ENCODE data around the gene AUH. TPM values are rescaled to one million over a fixed set of nuclear protein-coding genes. Genes with fewer than 3 reads are reported as not detected.

Gene AUH
- total and polyA plus RNA-seq, 10 of the 15 experiments (the other 5 are each of a cell fraction or from before 2014, with no cell fraction given): 1.7 to 7.3 (median 4.6) TPM

DNA sequence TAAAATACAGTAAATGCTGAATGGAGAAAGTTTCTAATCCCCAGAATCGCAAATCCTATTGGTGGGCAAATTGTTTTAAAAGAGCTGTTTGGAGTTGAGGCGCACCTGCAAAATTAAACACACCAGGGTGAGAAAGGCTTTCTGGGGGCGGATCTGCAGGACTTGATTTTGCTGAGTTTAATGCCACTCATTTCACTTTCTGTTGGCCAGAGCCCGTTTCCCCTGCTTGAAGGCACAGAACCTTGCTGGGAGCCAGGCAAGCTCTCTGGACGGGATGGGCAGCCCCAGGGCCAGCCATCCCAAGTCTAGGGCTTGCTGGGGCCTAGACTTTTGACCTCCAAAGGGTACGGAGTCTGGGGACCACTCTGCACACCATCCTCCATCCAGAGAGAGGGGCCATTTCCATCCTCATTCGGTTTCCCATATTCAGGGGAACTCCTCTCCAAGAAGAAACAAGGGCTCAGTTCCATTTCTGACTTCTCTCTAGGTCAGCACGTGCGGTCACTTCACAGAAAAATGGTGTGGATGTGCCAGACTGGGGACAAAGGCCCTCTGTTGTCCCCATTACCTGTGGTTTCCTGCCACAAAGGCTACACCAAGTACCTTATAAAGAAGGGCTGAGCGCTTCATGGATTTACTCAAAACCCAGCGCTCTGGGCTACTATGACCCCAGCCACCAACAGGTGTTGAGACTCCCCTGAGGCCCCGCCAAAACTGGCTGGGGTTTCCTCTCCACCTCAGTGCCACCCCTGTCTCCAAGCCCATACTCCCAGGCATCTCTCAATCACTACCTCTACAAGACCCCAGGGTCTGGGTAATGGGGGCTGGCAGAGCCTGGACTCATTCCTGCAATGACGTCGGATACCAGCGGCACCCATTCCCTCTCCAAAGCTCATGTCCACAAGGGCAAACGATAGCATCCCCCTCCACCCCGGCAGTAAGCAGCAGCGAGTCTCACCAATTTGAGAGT is 170.0 kb downstream of the AUH start:
- H4K20me1 ChIP-seq (ENCODE audit: control insufficient read depth, insufficient read depth): no peaks in the 10 kb centered on the region
- no peak overlapping the region for H3K27ac ChIP-seq (ENCODE audit: control insufficient read depth, insufficient read depth)
- no peak overlapping the region for H3K9ac ChIP-seq (ENCODE audit: control insufficient read depth, insufficient read depth, low read length)
- ATAC-seq (peak; percentile 37), FAIRE-seq (no peak), DNase-seq (ENCODE audit: low read depth, low spot score) (no peak)
- no peaks in the 10 kb centered on the region; the same call in 2 of the 3 replicates for H3K9me3 ChIP-seq (replicated peaks; ENCODE audit: control insufficient read depth, insufficient read depth, low read length)
- no peaks in the 10 kb centered on the region for H3K79me2 ChIP-seq (ENCODE audit: control insufficient read depth, insufficient read depth, low read length)
- H2AFZ ChIP-seq (ENCODE audit: control insufficient read depth, low read depth, low read length): no peak overlapping the region
- ChIA-PET POLR2A (interaction anchor here (0.6 to 1.0 kb wide), 4 partner anchors 8 to 112 kb away, joined by 3 to 6 read pairs (median 4); no protein-coding TSS in a partner anchor), CTCF (interaction anchor here (1.0 to 1.5 kb wide), 2 partner anchors 17 kb away, joined by 4 to 5 read pairs; no protein-coding TSS in a partner anchor), SMC1A (ENCODE audit: uncharacterized antibody, unreplicated experiment) (interaction anchor here (1.0 to 3.2 kb wide), 8 partner anchors 8 to 97 kb away, joined by 3 to 8 read pairs (median 4); no protein-coding TSS in a partner anchor), RAD21 (ENCODE audit: unreplicated experiment) (interaction anchor here (0.6 to 1.1 kb wide), 3 partner anchors 14 to 352 kb away, joined by 3 to 5 read pairs (median 4); no protein-coding TSS in a partner anchor)
- H3K36me3 ChIP-seq (ENCODE audit: control insufficient read depth in 2 of 2, insufficient read depth in 2 of 2, low read length in 1 of 2): no peaks in the 10 kb centered on the region
- H3K4me2 ChIP-seq (ENCODE audit: control insufficient read depth, insufficient read depth): no peak overlapping the region
- no peak overlapping the region for H3K4me3 ChIP-seq
- no TSS peak for BruUV-seq (replicated peaks)
- intact Hi-C loops (cut with micrococcal nuclease; ENCODE audit: unreplicated experiment): loop anchor here (5.0 to 10.0 kb wide), 3 partner anchors 39 to 269 kb away; no protein-coding TSS in a partner anchor
- in situ Hi-C loops (cut with MboI): no loop called here
- 55% methylated on average over 18 of the region's 18 CpGs for WGBS (ENCODE audit: insufficient coverage, insufficient replicate concordance, low lambda C conversion rate, missing lambda C conversion rate)
- peaks cover 0 to 4% of the 10 kb centered on the region in 2 experiments; a peak in 3 of 4 replicates for H3K27me3 ChIP-seq (replicated peaks in 1 of 2; ENCODE audit: control insufficient read depth in 2 of 2, insufficient read depth in 2 of 2, low read length in 1 of 2)
- peaks cover 23% of the 10 kb centered on the region for H3K4me1 ChIP-seq (ENCODE audit: control insufficient read depth, insufficient read depth, low read length)
- TF ChIP-seq RUNX3 (IDR thresholded peaks at IDR 0.05; ENCODE audit: low read length) (peak; percentile 47), MYC (IDR thresholded peaks at IDR 0.05; ENCODE audit: insufficient read depth, insufficient read length, insufficient replicate concordance, low read length, severe bottlenecking) (no peak), POLR2AphosphoS2 (IDR thresholded peaks at IDR 0.05; ENCODE audit: low read depth, low read length) (no peak), RFX5 (IDR thresholded peaks at IDR 0.05; ENCODE audit: low read depth, low read length) (no peak), BCL11A (IDR thresholded peaks at IDR 0.05; ENCODE audit: low read depth, low read length) (no peak), TCF12 (IDR thresholded peaks at IDR 0.05; ENCODE audit: low read depth, low read length) (peak; percentile 34; the same call in 1 of the 2 replicates), NR2F1 (conservative IDR thresholded peaks at IDR 0.05) (0 out of 2 replicates have a peak, but pooled peaks have one; percentile 30)
- TF ChIP-seq, protein P1, sequence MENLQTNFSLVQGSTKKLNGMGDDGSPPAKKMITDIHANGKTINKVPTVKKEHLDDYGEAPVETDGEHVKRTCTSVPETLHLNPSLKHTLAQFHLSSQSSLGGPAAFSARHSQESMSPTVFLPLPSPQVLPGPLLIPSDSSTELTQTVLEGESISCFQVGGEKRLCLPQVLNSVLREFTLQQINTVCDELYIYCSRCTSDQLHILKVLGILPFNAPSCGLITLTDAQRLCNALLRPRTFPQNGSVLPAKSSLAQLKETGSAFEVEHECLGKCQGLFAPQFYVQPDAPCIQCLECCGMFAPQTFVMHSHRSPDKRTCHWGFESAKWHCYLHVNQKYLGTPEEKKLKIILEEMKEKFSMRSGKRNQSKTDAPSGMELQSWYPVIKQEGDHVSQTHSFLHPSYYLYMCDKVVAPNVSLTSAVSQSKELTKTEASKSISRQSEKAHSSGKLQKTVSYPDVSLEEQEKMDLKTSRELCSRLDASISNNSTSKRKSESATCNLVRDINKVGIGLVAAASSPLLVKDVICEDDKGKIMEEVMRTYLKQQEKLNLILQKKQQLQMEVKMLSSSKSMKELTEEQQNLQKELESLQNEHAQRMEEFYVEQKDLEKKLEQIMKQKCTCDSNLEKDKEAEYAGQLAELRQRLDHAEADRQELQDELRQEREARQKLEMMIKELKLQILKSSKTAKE (IDR thresholded peaks at IDR 0.05; ENCODE audit: low read depth, poor library complexity, severe bottlenecking): no peak
- TF ChIP-seq, protein P2, sequence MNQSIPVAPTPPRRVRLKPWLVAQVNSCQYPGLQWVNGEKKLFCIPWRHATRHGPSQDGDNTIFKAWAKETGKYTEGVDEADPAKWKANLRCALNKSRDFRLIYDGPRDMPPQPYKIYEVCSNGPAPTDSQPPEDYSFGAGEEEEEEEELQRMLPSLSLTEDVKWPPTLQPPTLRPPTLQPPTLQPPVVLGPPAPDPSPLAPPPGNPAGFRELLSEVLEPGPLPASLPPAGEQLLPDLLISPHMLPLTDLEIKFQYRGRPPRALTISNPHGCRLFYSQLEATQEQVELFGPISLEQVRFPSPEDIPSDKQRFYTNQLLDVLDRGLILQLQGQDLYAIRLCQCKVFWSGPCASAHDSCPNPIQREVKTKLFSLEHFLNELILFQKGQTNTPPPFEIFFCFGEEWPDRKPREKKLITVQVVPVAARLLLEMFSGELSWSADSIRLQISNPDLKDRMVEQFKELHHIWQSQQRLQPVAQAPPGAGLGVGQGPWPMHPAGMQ (IDR thresholded peaks at IDR 0.05; ENCODE audit: borderline replicate concordance): no peak
- TF ChIP-seq, protein P3, sequence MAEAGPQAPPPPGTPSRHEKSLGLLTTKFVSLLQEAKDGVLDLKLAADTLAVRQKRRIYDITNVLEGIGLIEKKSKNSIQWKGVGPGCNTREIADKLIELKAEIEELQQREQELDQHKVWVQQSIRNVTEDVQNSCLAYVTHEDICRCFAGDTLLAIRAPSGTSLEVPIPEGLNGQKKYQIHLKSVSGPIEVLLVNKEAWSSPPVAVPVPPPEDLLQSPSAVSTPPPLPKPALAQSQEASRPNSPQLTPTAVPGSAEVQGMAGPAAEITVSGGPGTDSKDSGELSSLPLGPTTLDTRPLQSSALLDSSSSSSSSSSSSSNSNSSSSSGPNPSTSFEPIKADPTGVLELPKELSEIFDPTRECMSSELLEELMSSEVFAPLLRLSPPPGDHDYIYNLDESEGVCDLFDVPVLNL (IDR thresholded peaks at IDR 0.05; ENCODE audit: low read depth, low read length): no peak
- TF ChIP-seq, protein P4, sequence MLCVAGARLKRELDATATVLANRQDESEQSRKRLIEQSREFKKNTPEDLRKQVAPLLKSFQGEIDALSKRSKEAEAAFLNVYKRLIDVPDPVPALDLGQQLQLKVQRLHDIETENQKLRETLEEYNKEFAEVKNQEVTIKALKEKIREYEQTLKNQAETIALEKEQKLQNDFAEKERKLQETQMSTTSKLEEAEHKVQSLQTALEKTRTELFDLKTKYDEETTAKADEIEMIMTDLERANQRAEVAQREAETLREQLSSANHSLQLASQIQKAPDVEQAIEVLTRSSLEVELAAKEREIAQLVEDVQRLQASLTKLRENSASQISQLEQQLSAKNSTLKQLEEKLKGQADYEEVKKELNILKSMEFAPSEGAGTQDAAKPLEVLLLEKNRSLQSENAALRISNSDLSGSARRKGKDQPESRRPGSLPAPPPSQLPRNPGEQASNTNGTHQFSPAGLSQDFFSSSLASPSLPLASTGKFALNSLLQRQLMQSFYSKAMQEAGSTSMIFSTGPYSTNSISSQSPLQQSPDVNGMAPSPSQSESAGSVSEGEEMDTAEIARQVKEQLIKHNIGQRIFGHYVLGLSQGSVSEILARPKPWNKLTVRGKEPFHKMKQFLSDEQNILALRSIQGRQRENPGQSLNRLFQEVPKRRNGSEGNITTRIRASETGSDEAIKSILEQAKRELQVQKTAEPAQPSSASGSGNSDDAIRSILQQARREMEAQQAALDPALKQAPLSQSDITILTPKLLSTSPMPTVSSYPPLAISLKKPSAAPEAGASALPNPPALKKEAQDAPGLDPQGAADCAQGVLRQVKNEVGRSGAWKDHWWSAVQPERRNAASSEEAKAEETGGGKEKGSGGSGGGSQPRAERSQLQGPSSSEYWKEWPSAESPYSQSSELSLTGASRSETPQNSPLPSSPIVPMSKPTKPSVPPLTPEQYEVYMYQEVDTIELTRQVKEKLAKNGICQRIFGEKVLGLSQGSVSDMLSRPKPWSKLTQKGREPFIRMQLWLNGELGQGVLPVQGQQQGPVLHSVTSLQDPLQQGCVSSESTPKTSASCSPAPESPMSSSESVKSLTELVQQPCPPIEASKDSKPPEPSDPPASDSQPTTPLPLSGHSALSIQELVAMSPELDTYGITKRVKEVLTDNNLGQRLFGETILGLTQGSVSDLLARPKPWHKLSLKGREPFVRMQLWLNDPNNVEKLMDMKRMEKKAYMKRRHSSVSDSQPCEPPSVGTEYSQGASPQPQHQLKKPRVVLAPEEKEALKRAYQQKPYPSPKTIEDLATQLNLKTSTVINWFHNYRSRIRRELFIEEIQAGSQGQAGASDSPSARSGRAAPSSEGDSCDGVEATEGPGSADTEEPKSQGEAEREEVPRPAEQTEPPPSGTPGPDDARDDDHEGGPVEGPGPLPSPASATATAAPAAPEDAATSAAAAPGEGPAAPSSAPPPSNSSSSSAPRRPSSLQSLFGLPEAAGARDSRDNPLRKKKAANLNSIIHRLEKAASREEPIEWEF (IDR thresholded peaks at IDR 0.05; ENCODE audit: insufficient replicate concordance, low read depth, low read length): no peak
